GM19395 (cell line): Measurements from ENCODE around the gene IFNGR1.
"Not testable (repeated sequence)": the region's sequence is repeated elsewhere in the genome, so short reads cannot be mapped to it uniquely, and the experiment has no call there.

Experiments
- ATAC-seq: cut with Tn5 transposase; IDR thresholded peaks from one replicate; pipeline ENCODE4 v1.9.1; 2021; ENCODE audit warnings: mild to moderate bottlenecking, moderate library complexity; ENCODE audit not compliant: unreplicated experiment

The IFNGR1 gene

GRCh38 chr6:137236581-137237355 is 17.6 kb upstream of the IFNGR1 start:
- no peak for ATAC-seq

- no peak for ATAC-seq
Measured at GRCh38 chr6:137235686-137236085, 16.5 kb upstream of the IFNGR1 start.

GRCh38 chr6:137233911-137234863 is 15.0 kb upstream of the IFNGR1 start:
- ATAC-seq: peak; percentile 79

- ATAC-seq: no peak
Measured at GRCh38 chr6:137231895-137232294, 12.7 kb upstream of the IFNGR1 start.

- no peak for ATAC-seq
Measured at GRCh38 chr6:137230956-137231555, 11.9 kb upstream of the IFNGR1 start.

GRCh38 chr6:137230547-137230946 is 11.4 kb upstream of the IFNGR1 start:
- ATAC-seq: no peak

GRCh38 chr6:137229075-137229759 is 10.0 kb upstream of the IFNGR1 start:
- no peak for ATAC-seq

- peak; percentile 60 for ATAC-seq
Measured at GRCh38 chr6:137227871-137228302, 8.7 kb upstream of the IFNGR1 start.

GRCh38 chr6:137226697-137227096 is 7.5 kb upstream of the IFNGR1 start:
- no peak for ATAC-seq

GRCh38 chr6:137224799-137225198 is 5.6 kb upstream of the IFNGR1 start:
- peak; percentile 56 for ATAC-seq

GRCh38 chr6:137223370-137224131 is 4.4 kb upstream of the IFNGR1 start:
- no peak for ATAC-seq

- ATAC-seq: no peak
Measured at GRCh38 chr6:137222381-137222780, 3.2 kb upstream of the IFNGR1 start.

- ATAC-seq: peak; percentile 31
Measured at GRCh38 chr6:137219664-137220252, 573 bp upstream of the IFNGR1 start.

- peak; percentile 28 for ATAC-seq
Measured at GRCh38 chr6:137218473-137218916, 690 bp downstream of the IFNGR1 start.

- ATAC-seq: no peak
Measured at GRCh38 chr6:137217801-137218472, 1.2 kb downstream of the IFNGR1 start.

GRCh38 chr6:137216875-137217553 is 2.2 kb downstream of the IFNGR1 start:
- ATAC-seq: no peak

- ATAC-seq: no peak
Measured at GRCh38 chr6:137216106-137216505, 3.1 kb downstream of the IFNGR1 start.

- ATAC-seq: not testable (repeated sequence)
Measured at GRCh38 chr6:137215630-137216029, 3.6 kb downstream of the IFNGR1 start.
